Measurements from ENCODE around the gene TOP2B.

Gene TOP2B

GRCh38 chr3:25585361-25586166 lies 79.1 kb downstream of the TOP2B start:
- no peak overlapping the region for H3K27ac ChIP-seq (ENCODE audit: low read depth, low read length)
- no peaks in the 10 kb centered on the region for H3K4me1 ChIP-seq (ENCODE audit: control insufficient read depth, insufficient read depth, low read length)
- H3K9ac ChIP-seq (ENCODE audit: low read length): no peak overlapping the region
- no peak overlapping the region for H3K4me3 ChIP-seq (ENCODE audit: low read length)
- H3K36me3 ChIP-seq (ENCODE audit: control insufficient read depth, insufficient read depth, low read length): peaks cover 3% of the 10 kb centered on the region
- H3K27me3 ChIP-seq (ENCODE audit: control insufficient read depth, insufficient read depth, low read length): no peaks in the 10 kb centered on the region

GRCh38 chr3:25584011-25584789 lies 80.5 kb downstream of the TOP2B start:
- no peak overlapping the region for H3K27ac ChIP-seq (ENCODE audit: low read depth, low read length)
- no peaks in the 10 kb centered on the region for H3K4me1 ChIP-seq (ENCODE audit: control insufficient read depth, insufficient read depth, low read length)
- H3K36me3 ChIP-seq (ENCODE audit: control insufficient read depth, insufficient read depth, low read length): peaks cover 3% of the 10 kb centered on the region
- no peaks in the 10 kb centered on the region for H3K27me3 ChIP-seq (ENCODE audit: control insufficient read depth, insufficient read depth, low read length)
- no peak overlapping the region for H3K4me3 ChIP-seq (ENCODE audit: low read length)
- no peak overlapping the region for H3K9ac ChIP-seq (ENCODE audit: low read length)

- H3K36me3 ChIP-seq (ENCODE audit: control insufficient read depth, insufficient read depth, low read length): peaks cover 3% of the 10 kb centered on the region
- H3K4me1 ChIP-seq (ENCODE audit: control insufficient read depth, insufficient read depth, low read length): no peaks in the 10 kb centered on the region
- H3K27ac ChIP-seq (ENCODE audit: low read depth, low read length): no peak overlapping the region
- H3K27me3 ChIP-seq (ENCODE audit: control insufficient read depth, insufficient read depth, low read length): no peaks in the 10 kb centered on the region
- H3K4me3 ChIP-seq (ENCODE audit: low read length): no peak overlapping the region
- H3K9ac ChIP-seq (ENCODE audit: low read length): no peak overlapping the region
Observed at GRCh38 chr3:25583343-25583742, 81.4 kb downstream of the TOP2B start.

DNA sequence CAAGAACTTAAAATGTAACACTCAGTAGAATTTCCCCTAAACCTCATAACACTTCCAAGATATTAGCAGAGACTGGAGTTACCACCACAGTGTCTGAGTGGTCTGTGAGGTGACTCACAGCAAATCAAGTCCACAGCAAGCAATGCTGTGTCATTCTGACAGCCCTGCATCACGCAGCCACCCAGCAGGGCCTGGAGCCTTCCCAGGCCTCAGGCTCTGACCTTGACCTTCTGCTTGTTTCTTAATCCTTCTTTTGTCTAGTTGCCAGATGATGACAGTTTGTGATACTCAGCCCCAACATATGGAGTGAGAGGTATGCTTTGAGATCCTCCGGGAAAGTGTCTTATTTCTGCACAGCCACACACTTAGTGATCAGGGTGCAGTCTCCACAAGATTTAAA lies 82.5 kb downstream of the TOP2B start:
- Histone ChIP-seq H3K27me3 (ENCODE audit: control insufficient read depth, insufficient read depth, low read length) (no peaks in the 10 kb centered on the region), H3K27ac (ENCODE audit: low read depth, low read length) (no peak overlapping the region), H3K9ac (ENCODE audit: low read length) (no peak overlapping the region), H3K36me3 (ENCODE audit: control insufficient read depth, insufficient read depth, low read length) (peaks cover 3% of the 10 kb centered on the region), H3K4me1 (ENCODE audit: control insufficient read depth, insufficient read depth, low read length) (no peaks in the 10 kb centered on the region), H3K4me3 (ENCODE audit: low read length) (no peak overlapping the region)

GRCh38 chr3:25581823-25582222 lies 82.9 kb downstream of the TOP2B start:
- no peak overlapping the region for H3K9ac ChIP-seq (ENCODE audit: low read length)
- no peaks in the 10 kb centered on the region for H3K4me1 ChIP-seq (ENCODE audit: control insufficient read depth, insufficient read depth, low read length)
- H3K4me3 ChIP-seq (ENCODE audit: low read length): no peak overlapping the region
- H3K27me3 ChIP-seq (ENCODE audit: control insufficient read depth, insufficient read depth, low read length): no peaks in the 10 kb centered on the region
- no peak overlapping the region for H3K27ac ChIP-seq (ENCODE audit: low read depth, low read length)
- peaks cover 3% of the 10 kb centered on the region for H3K36me3 ChIP-seq (ENCODE audit: control insufficient read depth, insufficient read depth, low read length)

DNA sequence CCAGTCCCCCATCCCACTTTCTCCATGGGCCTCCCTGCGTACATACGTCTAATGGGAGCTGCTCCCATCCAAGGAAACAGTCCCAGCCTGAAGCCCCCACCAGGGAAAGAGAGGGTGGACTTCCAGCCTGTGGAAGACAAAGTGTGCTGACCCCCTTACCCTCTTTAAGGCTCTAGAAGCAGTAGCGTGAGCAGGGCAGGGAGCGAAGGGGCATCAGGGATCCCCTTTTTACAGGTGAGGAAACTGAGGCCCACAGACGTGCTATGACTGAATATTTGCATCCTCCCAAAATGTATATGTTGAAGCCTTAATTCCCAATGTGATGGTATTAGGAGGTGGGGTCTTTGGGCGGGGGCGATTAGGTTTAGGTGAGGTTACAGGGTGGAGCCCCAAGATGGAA lies 83.4 kb downstream of the TOP2B start:
- Histone ChIP-seq H3K4me3 (ENCODE audit: low read length) (no peak overlapping the region), H3K27ac (ENCODE audit: low read depth, low read length) (no peak overlapping the region), H3K4me1 (ENCODE audit: control insufficient read depth, insufficient read depth, low read length) (no peaks in the 10 kb centered on the region), H3K36me3 (ENCODE audit: control insufficient read depth, insufficient read depth, low read length) (peaks cover 3% of the 10 kb centered on the region), H3K9ac (ENCODE audit: low read length) (no peak overlapping the region), H3K27me3 (ENCODE audit: control insufficient read depth, insufficient read depth, low read length) (no peaks in the 10 kb centered on the region)

GRCh38 chr3:25580534-25580933 lies 84.2 kb downstream of the TOP2B start:
- Histone ChIP-seq H3K27ac (ENCODE audit: low read depth, low read length) (no peak overlapping the region), H3K27me3 (ENCODE audit: control insufficient read depth, insufficient read depth, low read length) (no peaks in the 10 kb centered on the region), H3K36me3 (ENCODE audit: control insufficient read depth, insufficient read depth, low read length) (peaks cover 3% of the 10 kb centered on the region), H3K9ac (ENCODE audit: low read length) (no peak overlapping the region), H3K4me3 (ENCODE audit: low read length) (no peak overlapping the region), H3K4me1 (ENCODE audit: control insufficient read depth, insufficient read depth, low read length) (no peaks in the 10 kb centered on the region)

DNA sequence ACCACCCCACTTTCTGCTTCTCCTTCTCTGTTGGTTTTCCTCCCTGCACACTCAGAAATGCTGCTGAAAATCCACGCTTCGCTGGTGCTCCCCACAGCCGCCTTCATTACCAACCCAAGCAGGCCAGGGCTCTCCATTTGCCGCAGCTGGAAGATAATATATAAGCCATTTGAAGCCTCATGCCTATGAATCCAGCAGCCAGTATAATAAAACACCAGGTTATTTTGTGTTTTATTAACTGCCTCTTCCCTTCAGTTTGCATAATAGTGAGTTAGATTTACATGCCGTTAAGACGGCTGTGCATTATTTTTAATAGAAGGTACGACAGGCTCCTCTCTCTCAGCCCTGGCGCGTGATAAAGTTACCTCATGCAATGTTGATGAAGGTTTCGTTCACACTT lies 86.6 kb downstream of the TOP2B start:
- no peak overlapping the region for H3K4me3 ChIP-seq (ENCODE audit: low read length)
- no peaks in the 10 kb centered on the region for H3K27me3 ChIP-seq (ENCODE audit: control insufficient read depth, insufficient read depth, low read length)
- no peak overlapping the region for H3K27ac ChIP-seq (ENCODE audit: low read depth, low read length)
- no peak overlapping the region for H3K9ac ChIP-seq (ENCODE audit: low read length)
- H3K36me3 ChIP-seq (ENCODE audit: control insufficient read depth, insufficient read depth, low read length): peaks cover 3% of the 10 kb centered on the region
- no peaks in the 10 kb centered on the region for H3K4me1 ChIP-seq (ENCODE audit: control insufficient read depth, insufficient read depth, low read length)

DNA sequence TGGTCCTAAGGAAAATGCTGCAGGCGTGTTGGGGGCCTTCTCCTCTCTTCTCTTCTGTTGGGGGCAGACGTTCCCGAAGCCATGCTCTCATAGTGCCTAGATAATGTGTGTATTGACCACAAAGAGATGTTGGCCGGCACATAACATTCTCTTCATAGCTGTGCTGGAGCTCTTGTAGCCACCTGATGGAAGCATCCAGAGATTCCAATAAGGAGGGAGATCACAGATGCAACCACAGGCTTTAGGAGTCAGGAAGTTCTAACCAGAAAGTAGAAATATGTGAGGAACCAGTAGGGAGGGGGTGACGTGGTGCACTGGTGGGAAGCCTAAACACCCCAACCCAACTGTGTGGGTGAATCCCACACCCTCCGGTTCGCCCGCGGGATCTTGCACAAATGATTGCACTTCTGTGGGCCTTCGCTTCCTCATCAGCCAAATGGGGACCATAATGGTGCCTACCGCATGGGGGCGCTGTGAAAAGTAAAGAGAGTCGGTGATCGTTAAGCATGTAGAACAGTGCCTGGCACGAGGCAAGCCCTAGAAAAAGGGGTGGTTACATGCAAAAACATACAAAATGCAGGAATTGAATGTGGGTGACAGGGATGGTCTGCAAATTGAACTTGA lies 87.8 kb downstream of the TOP2B start:
- Histone ChIP-seq H3K27me3 (ENCODE audit: control insufficient read depth, insufficient read depth, low read length) (no peaks in the 10 kb centered on the region), H3K9ac (ENCODE audit: low read length) (no peak overlapping the region), H3K4me3 (ENCODE audit: low read length) (no peak overlapping the region), H3K36me3 (ENCODE audit: control insufficient read depth, insufficient read depth, low read length) (peaks cover 3% of the 10 kb centered on the region), H3K27ac (ENCODE audit: low read depth, low read length) (no peak overlapping the region), H3K4me1 (ENCODE audit: control insufficient read depth, insufficient read depth, low read length) (no peaks in the 10 kb centered on the region)

- H3K36me3 ChIP-seq (ENCODE audit: control insufficient read depth, insufficient read depth, low read length): no peaks in the 10 kb centered on the region
- H3K4me1 ChIP-seq (ENCODE audit: control insufficient read depth, insufficient read depth, low read length): no peaks in the 10 kb centered on the region
- H3K4me3 ChIP-seq (ENCODE audit: low read length): no peak overlapping the region
- H3K27ac ChIP-seq (ENCODE audit: low read depth, low read length): no peak overlapping the region
- no peaks in the 10 kb centered on the region for H3K27me3 ChIP-seq (ENCODE audit: control insufficient read depth, insufficient read depth, low read length)
- no peak overlapping the region for H3K9ac ChIP-seq (ENCODE audit: low read length)
Observed at GRCh38 chr3:25576146-25576545, 88.6 kb downstream of the TOP2B start.

GRCh38 chr3:25575001-25575400 lies 89.7 kb downstream of the TOP2B start:
- Histone ChIP-seq H3K27ac (ENCODE audit: low read depth, low read length) (no peak overlapping the region), H3K9ac (ENCODE audit: low read length) (no peak overlapping the region), H3K27me3 (ENCODE audit: control insufficient read depth, insufficient read depth, low read length) (no peaks in the 10 kb centered on the region), H3K36me3 (ENCODE audit: control insufficient read depth, insufficient read depth, low read length) (no peaks in the 10 kb centered on the region), H3K4me3 (ENCODE audit: low read length) (no peak overlapping the region), H3K4me1 (ENCODE audit: control insufficient read depth, insufficient read depth, low read length) (no peaks in the 10 kb centered on the region)

DNA sequence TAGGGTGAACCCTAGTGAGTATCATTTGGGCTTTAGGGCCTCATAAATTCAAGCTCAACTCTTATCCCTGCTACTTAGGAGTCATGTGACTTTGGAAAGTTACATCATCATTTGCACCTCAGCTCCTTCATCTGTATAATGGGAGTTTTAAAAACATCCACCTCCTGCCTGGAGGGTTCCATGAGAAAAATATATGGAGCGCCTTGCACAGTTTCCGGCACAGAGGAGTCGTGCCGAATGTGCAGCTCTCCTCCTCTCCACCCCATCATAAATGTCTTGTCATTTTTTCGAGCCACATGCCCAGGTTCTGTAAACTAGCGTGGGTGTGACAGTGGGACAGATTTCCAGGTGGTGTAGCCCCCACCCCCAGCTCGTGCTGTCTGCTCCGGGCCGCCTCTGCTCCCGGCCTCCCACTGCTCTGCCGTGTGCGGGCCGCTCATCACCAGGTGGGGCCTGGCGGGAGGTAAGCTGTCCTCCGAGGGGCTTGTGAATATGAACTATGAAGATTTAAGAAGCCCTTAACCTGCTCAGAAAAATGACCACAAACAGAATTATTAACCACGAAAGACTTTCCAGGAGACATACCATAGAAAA lies 90.4 kb downstream of the TOP2B start:
- H3K9ac ChIP-seq (ENCODE audit: low read length): no peak overlapping the region
- H3K27ac ChIP-seq (ENCODE audit: low read depth, low read length): no peak overlapping the region
- H3K4me3 ChIP-seq (ENCODE audit: low read length): no peak overlapping the region
- no peaks in the 10 kb centered on the region for H3K36me3 ChIP-seq (ENCODE audit: control insufficient read depth, insufficient read depth, low read length)
- no peaks in the 10 kb centered on the region for H3K27me3 ChIP-seq (ENCODE audit: control insufficient read depth, insufficient read depth, low read length)
- no peaks in the 10 kb centered on the region for H3K4me1 ChIP-seq (ENCODE audit: control insufficient read depth, insufficient read depth, low read length)

Data from rectal smooth muscle tissue (tissue), 1 donor.